ENCODE results near the gene LRRC3B. TPM values are rescaled to one million over a fixed set of nuclear protein-coding genes. Genes with fewer than 3 reads are reported as not detected.

LRRC3B gene
- polyA plus RNA-seq, 3 donors, result not detected

- intact Hi-C loops (cut with micrococcal nuclease), result no loop called here
- Histone ChIP-seq H3K79me2 (ENCODE audit: insufficient read depth, low read length) (no peaks in the 10 kb centered on the region), H3K27me3 (ENCODE audit: control insufficient read depth in 2 of 2, insufficient read depth in 2 of 2, low read length in 2 of 2) (no peaks in the 10 kb centered on the region), H3K4me3 (replicated peaks in 1 of 3; ENCODE audit: low read depth in 2 of 3, low read length in 3 of 3) (no peak overlapping the region), H3K9ac (ENCODE audit: insufficient read depth, low read length, poor library complexity, severe bottlenecking) (no peak overlapping the region), H3K9me3 (replicated peaks in 1 of 2; ENCODE audit: control insufficient read depth in 1 of 2, insufficient read depth in 1 of 2, low read length in 2 of 2) (peaks cover 3 to 12% of the 10 kb centered on the region in 2 donors), H3K4me1 (ENCODE audit: control insufficient read depth in 1 of 2, insufficient read depth in 2 of 2, low read length in 2 of 2) (no peaks in the 10 kb centered on the region), H3K4me2 (replicated peaks; ENCODE audit: extremely low read depth, low read length, poor library complexity, severe bottlenecking) (no peak overlapping the region), H3K27ac (ENCODE audit: low read depth in 1 of 2, low read length in 2 of 2) (no peak overlapping the region), H4K20me1 (ENCODE audit: insufficient read depth, low read length) (no peaks in the 10 kb centered on the region), H2AFZ (ENCODE audit: insufficient read depth, low read depth, low read length, poor library complexity, severe bottlenecking) (no peak overlapping the region), H3K36me3 (replicated peaks in 1 of 2; ENCODE audit: control insufficient read depth in 1 of 2, insufficient read depth in 2 of 2, low read length in 2 of 2) (no peaks in the 10 kb centered on the region)
- H3K4me1 Mint-ChIP-seq, result no peaks in the 10 kb centered on the region
- H3K9me3 Mint-ChIP-seq, result peaks cover 0 to 7% (median 5%) of the 10 kb centered on the region in 7 donors
- H3K36me3 Mint-ChIP-seq, result no peaks in the 10 kb centered on the region
- no CpG with 5 or more reads among the region's 2 CpGs for WGBS (ENCODE audit: insufficient coverage)
- DNase-seq, result no peak
- H3K27me3 Mint-ChIP-seq (ENCODE audit: low read depth in 3 of 3), result peaks cover 0 to 3% (median 0%) of the 10 kb centered on the region in 3 donors
- TF ChIP-seq CTCF (IDR thresholded peaks at IDR 0.05), result no peak
- no peak overlapping the region for H3K4me3 Mint-ChIP-seq
- H3K27ac Mint-ChIP-seq, result no peak overlapping the region
These were observed 15.5 kb downstream of the LRRC3B start for GRCh38 chr3:26638113-26638512.

- Histone ChIP-seq H3K27ac (ENCODE audit: low read depth in 1 of 2, low read length in 2 of 2) (no peak overlapping the region), H3K79me2 (ENCODE audit: insufficient read depth, low read length) (no peaks in the 10 kb centered on the region), H3K27me3 (ENCODE audit: control insufficient read depth in 2 of 2, insufficient read depth in 2 of 2, low read length in 2 of 2) (no peaks in the 10 kb centered on the region), H3K4me3 (replicated peaks in 1 of 3; ENCODE audit: low read depth in 2 of 3, low read length in 3 of 3) (no peak overlapping the region), H3K36me3 (replicated peaks in 1 of 2; ENCODE audit: control insufficient read depth in 1 of 2, insufficient read depth in 2 of 2, low read length in 2 of 2) (no peaks in the 10 kb centered on the region), H3K4me2 (replicated peaks; ENCODE audit: extremely low read depth, low read length, poor library complexity, severe bottlenecking) (no peak overlapping the region), H3K9ac (ENCODE audit: insufficient read depth, low read length, poor library complexity, severe bottlenecking) (no peak overlapping the region), H2AFZ (ENCODE audit: insufficient read depth, low read depth, low read length, poor library complexity, severe bottlenecking) (no peak overlapping the region), H4K20me1 (ENCODE audit: insufficient read depth, low read length) (no peaks in the 10 kb centered on the region), H3K4me1 (ENCODE audit: control insufficient read depth in 1 of 2, insufficient read depth in 2 of 2, low read length in 2 of 2) (no peaks in the 10 kb centered on the region), H3K9me3 (replicated peaks in 1 of 2; ENCODE audit: control insufficient read depth in 1 of 2, insufficient read depth in 1 of 2, low read length in 2 of 2) (peaks cover 3 to 12% of the 10 kb centered on the region in 2 donors)
- TF ChIP-seq CTCF (IDR thresholded peaks at IDR 0.05), result no peak
- no peak overlapping the region for H3K27ac Mint-ChIP-seq
- no peak for DNase-seq
- intact Hi-C loops (cut with micrococcal nuclease), result no loop called here
- H3K9me3 Mint-ChIP-seq, result peaks cover 0 to 7% (median 5%) of the 10 kb centered on the region in 7 donors
- H3K27me3 Mint-ChIP-seq (ENCODE audit: low read depth in 3 of 3), result peaks cover 0 to 3% (median 2%) of the 10 kb centered on the region in 3 donors
- no peaks in the 10 kb centered on the region for H3K36me3 Mint-ChIP-seq
- no peak overlapping the region for H3K4me3 Mint-ChIP-seq
- no CpG with 5 or more reads among the region's 2 CpGs for WGBS (ENCODE audit: insufficient coverage)
- no peaks in the 10 kb centered on the region for H3K4me1 Mint-ChIP-seq
These were observed 16.8 kb downstream of the LRRC3B start for GRCh38 chr3:26639339-26639738.
